ENCODE results near the gene ARHGAP44.

ARHGAP44 gene

DNA sequence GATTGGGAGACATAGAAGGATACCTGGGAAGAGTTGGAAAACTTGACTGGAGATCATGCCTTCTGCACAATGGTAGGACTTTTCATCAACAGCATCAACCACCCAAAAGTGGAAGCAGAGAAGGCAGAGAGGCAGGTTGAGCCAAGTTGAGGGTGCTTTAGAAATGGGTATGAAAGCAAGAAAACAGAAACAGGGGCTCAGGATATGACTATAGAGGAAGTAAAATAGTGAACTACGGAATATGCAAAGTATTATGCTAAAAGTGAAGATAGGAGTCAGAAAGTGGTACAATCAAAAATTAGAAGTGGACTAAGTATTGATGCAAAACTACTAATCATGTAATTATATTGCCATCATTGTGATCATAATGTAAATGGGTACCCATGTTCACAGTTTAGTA lies 16.1 kb upstream of the ARHGAP44 start:
- no peak overlapping the region for H3K27ac Mint-ChIP-seq
- no peaks in the 10 kb centered on the region for H3K36me3 Mint-ChIP-seq (ENCODE audit: low read depth)
- H3K4me1 Mint-ChIP-seq, result no peaks in the 10 kb centered on the region
- peaks cover 18% of the 10 kb centered on the region for H3K27me3 Mint-ChIP-seq (ENCODE audit: low read depth, poor library complexity)
- TF ChIP-seq, protein P1, sequence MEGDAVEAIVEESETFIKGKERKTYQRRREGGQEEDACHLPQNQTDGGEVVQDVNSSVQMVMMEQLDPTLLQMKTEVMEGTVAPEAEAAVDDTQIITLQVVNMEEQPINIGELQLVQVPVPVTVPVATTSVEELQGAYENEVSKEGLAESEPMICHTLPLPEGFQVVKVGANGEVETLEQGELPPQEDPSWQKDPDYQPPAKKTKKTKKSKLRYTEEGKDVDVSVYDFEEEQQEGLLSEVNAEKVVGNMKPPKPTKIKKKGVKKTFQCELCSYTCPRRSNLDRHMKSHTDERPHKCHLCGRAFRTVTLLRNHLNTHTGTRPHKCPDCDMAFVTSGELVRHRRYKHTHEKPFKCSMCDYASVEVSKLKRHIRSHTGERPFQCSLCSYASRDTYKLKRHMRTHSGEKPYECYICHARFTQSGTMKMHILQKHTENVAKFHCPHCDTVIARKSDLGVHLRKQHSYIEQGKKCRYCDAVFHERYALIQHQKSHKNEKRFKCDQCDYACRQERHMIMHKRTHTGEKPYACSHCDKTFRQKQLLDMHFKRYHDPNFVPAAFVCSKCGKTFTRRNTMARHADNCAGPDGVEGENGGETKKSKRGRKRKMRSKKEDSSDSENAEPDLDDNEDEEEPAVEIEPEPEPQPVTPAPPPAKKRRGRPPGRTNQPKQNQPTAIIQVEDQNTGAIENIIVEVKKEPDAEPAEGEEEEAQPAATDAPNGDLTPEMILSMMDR (IDR thresholded peaks at IDR 0.05), result no peak
- H3K9me3 Mint-ChIP-seq, result no peaks in the 10 kb centered on the region
- H3K4me3 Mint-ChIP-seq, result no peak overlapping the region
- DNase-seq, result no peak

DNA sequence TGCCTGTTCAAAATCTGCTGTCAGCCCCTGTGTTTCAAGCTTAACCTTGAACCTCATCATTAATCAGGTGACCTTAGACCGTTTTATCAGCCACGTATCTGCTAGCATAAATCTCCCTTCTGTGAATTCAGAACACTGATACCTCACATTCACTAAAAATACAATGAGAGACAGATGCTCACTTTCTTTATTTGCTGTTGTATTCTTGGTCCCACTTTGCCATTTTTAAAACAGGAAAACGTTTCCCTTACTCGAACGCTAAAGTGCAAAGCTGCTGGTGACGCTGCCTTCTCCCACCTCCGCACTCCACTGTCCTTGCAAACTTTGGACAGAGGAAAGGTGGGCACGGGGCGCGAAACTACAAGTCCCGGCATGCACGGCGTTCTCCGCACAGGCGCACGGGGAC lies 220 bp upstream of the ARHGAP44 start:
- no peak for DNase-seq
- peak overlapping the region; percentile 73 for H3K4me3 Mint-ChIP-seq
- H3K27me3 Mint-ChIP-seq (ENCODE audit: low read depth, poor library complexity), result peaks cover 60% of the 10 kb centered on the region
- peaks cover 9% of the 10 kb centered on the region for H3K4me1 Mint-ChIP-seq
- TF ChIP-seq, protein P1 (IDR thresholded peaks at IDR 0.05), result no peak
- no peak overlapping the region for H3K27ac Mint-ChIP-seq
- no peaks in the 10 kb centered on the region for H3K9me3 Mint-ChIP-seq
- H3K36me3 Mint-ChIP-seq (ENCODE audit: low read depth), result no peaks in the 10 kb centered on the region

DNA sequence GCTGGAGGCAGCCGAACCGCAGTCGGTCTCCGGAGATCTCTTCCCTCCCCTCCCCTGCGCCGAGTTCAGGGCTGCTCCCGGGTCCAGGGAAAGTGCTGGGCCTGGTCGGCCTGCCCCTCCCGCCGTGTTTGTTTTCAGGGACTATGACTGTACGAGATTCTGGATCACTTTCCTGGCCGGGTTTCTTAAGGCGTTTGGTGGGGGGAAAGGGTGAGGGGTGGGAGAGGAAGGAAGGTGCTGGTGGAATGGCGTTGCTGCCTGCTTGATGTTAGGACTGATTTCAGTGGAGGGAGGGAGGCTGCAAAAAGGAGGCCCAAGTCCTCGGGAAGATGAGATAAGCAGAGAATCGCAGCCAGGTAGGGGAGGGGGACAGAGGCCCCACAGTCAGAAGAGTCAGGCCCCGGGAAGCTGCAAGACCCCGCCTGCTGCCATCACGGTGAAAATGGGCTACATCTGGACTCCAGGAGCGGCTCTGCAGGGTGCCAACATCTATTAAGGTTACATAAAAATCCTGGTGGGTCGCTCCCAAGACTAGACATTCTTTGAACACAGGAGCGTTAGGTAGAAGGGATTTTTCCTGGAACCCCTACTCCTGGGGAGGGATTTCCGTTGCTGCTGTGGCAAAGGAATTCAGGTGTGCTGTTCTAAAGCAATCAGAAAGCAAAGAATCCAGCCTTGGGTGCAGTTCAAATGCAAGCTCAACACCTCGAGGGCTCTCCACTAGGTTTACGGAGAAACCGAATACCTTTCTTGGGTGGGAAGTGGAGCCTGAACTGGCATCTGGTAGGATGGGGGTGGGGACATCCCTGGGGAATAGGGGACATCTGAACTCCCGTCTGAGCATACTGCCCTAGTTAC lies 1.2 kb downstream of the ARHGAP44 start:
- TF ChIP-seq, protein P1 (IDR thresholded peaks at IDR 0.05), result no peak
- DNase-seq, result peak; percentile 5
- Mint-ChIP-seq H3K4me1 (peaks cover 9% of the 10 kb centered on the region), H3K27me3 (ENCODE audit: low read depth, poor library complexity) (peaks cover 58% of the 10 kb centered on the region), H3K36me3 (ENCODE audit: low read depth) (no peaks in the 10 kb centered on the region), H3K27ac (no peak overlapping the region), H3K9me3 (no peaks in the 10 kb centered on the region), H3K4me3 (peak overlapping the region; percentile 91)

DNA sequence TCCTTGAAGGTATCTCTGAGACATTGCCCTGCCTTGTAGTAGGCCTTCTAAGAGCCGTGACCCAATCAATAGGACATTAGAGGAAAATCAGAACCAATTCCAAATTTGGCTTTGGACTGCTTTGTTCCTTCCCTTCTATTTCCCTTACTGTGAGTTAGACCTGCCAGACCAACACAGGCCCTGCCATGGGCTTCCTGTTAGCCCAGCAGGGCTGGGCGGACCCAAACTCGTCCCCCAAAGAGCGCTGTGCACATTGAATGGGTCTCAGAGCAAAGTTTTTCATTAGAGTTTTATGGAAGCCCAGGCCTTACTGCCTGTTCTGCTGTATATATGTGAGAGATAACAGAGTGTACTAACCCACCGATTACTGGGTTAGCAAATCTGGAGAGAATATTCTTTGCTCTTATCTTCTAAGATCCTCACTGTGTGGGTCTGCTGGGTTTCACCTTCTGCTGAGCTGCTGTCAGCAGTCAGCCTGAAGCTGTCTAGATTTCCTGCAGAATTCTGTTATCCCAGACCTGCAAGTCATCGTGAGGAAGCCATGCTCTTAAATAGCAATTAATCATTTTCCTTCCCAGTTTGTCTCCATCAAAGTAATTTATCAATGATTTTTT lies 5.7 kb downstream of the ARHGAP44 start:
- TF ChIP-seq, protein P1 (IDR thresholded peaks at IDR 0.05), result no peak
- H3K27me3 Mint-ChIP-seq (ENCODE audit: low read depth, poor library complexity), result peaks cover 27% of the 10 kb centered on the region
- H3K36me3 Mint-ChIP-seq (ENCODE audit: low read depth), result peaks cover 6% of the 10 kb centered on the region
- peaks cover 9% of the 10 kb centered on the region for H3K4me1 Mint-ChIP-seq
- H3K9me3 Mint-ChIP-seq, result peaks cover 9% of the 10 kb centered on the region
- H3K27ac Mint-ChIP-seq, result no peak overlapping the region
- no peak overlapping the region for H3K4me3 Mint-ChIP-seq
- no peak for DNase-seq

DNA sequence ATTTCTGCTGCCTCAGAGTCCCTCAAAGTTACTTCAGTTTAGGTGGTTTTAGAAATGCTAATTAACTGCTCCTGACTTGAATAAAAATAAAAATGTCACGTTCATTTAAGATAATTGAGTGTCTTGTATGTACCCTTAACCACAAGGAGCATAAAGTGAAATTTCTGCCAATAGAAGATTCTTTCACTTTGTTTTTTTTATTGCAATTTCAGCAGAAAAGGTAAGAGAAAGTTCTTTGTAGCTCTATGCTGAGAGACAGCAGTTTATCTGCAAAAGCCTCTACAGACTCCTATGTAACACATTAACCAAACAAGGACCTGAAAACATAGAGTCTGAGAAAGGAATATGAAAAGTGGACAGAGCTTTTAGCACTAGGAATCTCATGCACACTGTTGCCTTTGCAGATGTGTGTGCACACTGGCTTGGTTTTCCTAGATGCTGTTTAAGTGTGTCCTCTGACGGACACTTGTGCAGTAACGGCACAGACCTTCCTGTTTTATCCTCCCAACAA lies 11.6 kb downstream of the ARHGAP44 start:
- no peaks in the 10 kb centered on the region for H3K4me1 Mint-ChIP-seq
- H3K27me3 Mint-ChIP-seq (ENCODE audit: low read depth, poor library complexity), result peaks cover 3% of the 10 kb centered on the region
- peaks cover 10% of the 10 kb centered on the region for H3K9me3 Mint-ChIP-seq
- H3K27ac Mint-ChIP-seq, result no peak overlapping the region
- TF ChIP-seq, protein P1 (IDR thresholded peaks at IDR 0.05), result no peak
- no peak overlapping the region for H3K4me3 Mint-ChIP-seq
- peaks cover 6% of the 10 kb centered on the region for H3K36me3 Mint-ChIP-seq (ENCODE audit: low read depth)
- DNase-seq, result no peak

Data from nephron progenitor cell (in vitro differentiated cells).